ENCODE data around the gene OLAH. TPM values are rescaled to one million over a fixed set of nuclear protein-coding genes. Genes with fewer than 3 reads are reported as not detected.

Gene OLAH
- total and polyA plus RNA-seq, 2 donors = 0.47 TPM; not detected in 1

DNA sequence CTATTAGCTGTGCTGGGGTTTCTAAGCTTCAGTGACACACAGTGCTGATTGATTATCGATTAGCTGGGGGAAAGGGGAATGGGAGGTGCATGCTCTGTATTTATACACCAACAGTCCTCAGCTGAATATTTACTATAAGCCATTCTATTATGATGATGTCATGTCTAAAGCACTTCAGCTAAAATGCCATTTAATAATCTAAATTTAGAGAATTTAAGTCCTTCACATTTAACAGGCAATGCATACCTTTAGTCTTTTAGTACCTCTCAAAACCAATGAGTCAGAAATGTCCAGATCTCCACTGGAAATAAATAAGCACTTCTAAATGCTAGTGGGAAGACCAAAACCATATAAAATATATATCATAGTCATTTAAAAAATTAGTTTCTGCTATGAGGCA is 78.0 kb downstream of the OLAH start:
- H3K36me3 ChIP-seq (ENCODE audit: insufficient read depth) = no peaks in the 10 kb centered on the region
- no peak for DNase-seq (ENCODE audit: extremely low spot score)
- WGBS = 98% methylated on average over 1 of the region's 1 CpG

GRCh38 chr10:15122477-15123030 is 78.8 kb downstream of the OLAH start:
- Histone ChIP-seq H3K27ac (ENCODE audit: low read depth) (no peak overlapping the region), H3K36me3 (ENCODE audit: insufficient read depth) (no peaks in the 10 kb centered on the region), H3K4me1 (ENCODE audit: insufficient read depth) (no peaks in the 10 kb centered on the region), H3K4me3 (ENCODE audit: low read depth, low read length) (no peak overlapping the region)
- 86% methylated on average over 9 of the region's 9 CpGs for WGBS
- no peak for DNase-seq (ENCODE audit: extremely low spot score)

More for the DNA sequence above, 78.0 kb downstream of the OLAH start:
- Histone ChIP-seq H3K27ac (ENCODE audit: low read depth) (no peak overlapping the region), H3K4me1 (ENCODE audit: insufficient read depth) (no peaks in the 10 kb centered on the region), H3K4me3 (ENCODE audit: low read depth, low read length) (no peak overlapping the region)

Other genes starting within 250 kb of the OLAH start
- 1.9 TPM for gene CDNF, start 205.9 kb upstream of the OLAH start, total RNA-seq
- gene CDNF, start 205.9 kb upstream of the OLAH start, polyA plus RNA-seq = 0.86 TPM
- gene HSPA14, start 205.6 kb upstream of the OLAH start, total RNA-seq = 16.6 TPM
- gene HSPA14, start 205.6 kb upstream of the OLAH start, polyA plus RNA-seq = 10.1 TPM
- 17.3 TPM for gene MSANTD7, start 205.6 kb upstream of the OLAH start, total RNA-seq
- gene MSANTD7, start 205.6 kb upstream of the OLAH start, polyA plus RNA-seq = 6.9 TPM
- 24.0 TPM for gene SUV39H2, start 165.1 kb upstream of the OLAH start, total RNA-seq
- gene SUV39H2, start 165.1 kb upstream of the OLAH start, polyA plus RNA-seq = 5.1 TPM
- 19.5 TPM for gene DCLRE1C, start 89.8 kb upstream of the OLAH start, total RNA-seq
- 7.1 TPM for gene DCLRE1C, start 89.8 kb upstream of the OLAH start, polyA plus RNA-seq
- not detected for gene MEIG1, start 84.6 kb upstream of the OLAH start, total RNA-seq
- gene MEIG1, start 84.6 kb upstream of the OLAH start, polyA plus RNA-seq = 0.22 TPM
- 5.2 TPM for gene ACBD7, start 44.8 kb downstream of the OLAH start, total RNA-seq
- 0.15 TPM for gene ACBD7, start 44.8 kb downstream of the OLAH start, polyA plus RNA-seq
- gene RPP38, start 53.4 kb downstream of the OLAH start, total RNA-seq = 7.5 TPM
- gene RPP38, start 53.4 kb downstream of the OLAH start, polyA plus RNA-seq = 19.8 TPM
- 41.2 TPM for gene NMT2, start 124.8 kb downstream of the OLAH start, total RNA-seq
- gene NMT2, start 124.8 kb downstream of the OLAH start, polyA plus RNA-seq = 14.5 TPM

Measured in urinary bladder (tissue), 4 donors.